ENCODE measurements around the gene UBE2Z. TPM values are rescaled to one million over a fixed set of nuclear protein-coding genes. Genes with fewer than 3 reads are reported as not detected.

The UBE2Z gene
- total and polyA plus RNA-seq, 2 of the 13 experiments (the other 11 are each of a cell fraction or from before 2014, with no cell fraction given) = 63.2 to 122 TPM

DNA sequence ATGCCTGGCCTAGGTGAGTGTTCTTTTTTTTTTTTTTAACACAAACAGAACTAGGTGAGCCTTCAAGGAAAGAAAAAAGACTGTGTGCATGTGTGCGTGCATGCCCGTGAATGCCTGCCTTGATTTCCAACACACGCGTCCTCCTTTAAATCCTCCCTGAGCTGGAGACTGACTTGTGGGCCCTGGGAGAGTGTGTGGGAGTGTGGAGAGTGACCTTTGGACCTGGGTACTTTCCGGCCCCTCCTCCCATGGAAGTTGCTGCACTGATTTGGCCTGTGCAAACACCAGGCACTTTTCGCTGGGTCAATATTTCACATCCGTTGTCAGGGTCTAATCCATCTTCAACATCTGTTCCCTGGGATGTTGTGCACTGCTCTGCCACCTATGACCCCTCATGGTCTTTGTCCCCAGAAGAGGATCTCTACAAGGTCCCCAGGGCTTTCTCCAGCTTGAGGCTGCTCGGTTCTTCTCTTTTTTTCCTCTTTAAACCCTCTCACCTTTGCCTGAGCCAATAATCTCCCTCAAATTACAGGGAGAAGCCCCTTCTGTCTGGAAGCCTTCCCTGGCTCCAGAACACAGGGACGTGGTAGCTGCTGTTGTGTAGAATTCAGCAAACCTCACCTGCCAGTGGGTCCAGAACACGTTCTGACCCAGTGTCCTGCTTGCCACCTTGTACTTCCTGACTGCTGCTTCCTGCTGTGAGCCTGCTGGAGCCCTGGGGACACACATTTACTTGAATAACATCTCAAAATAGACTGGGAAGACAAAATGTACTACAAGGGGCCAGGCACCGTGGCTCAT lies 36.5 kb upstream of the UBE2Z start (continued):
- TF ChIP-seq KDM5B (CRISPR knock-in tag; IDR thresholded peaks at IDR 0.05; ENCODE audit: borderline replicate concordance) = peak; percentile 80; the same call in 1 of the 2 replicates
- TF ChIP-seq TGIF2 (CRISPR knock-in tag; IDR thresholded peaks at IDR 0.05) = no peak
- peak; percentile 98 for TF ChIP-seq ZBTB3 (CRISPR knock-in tag; IDR thresholded peaks at IDR 0.05; ENCODE audit: borderline replicate concordance, low read depth)
- peak; percentile 100 for TF ChIP-seq HNF4A (CRISPR knock-in tag; IDR thresholded peaks at IDR 0.05)
- TF ChIP-seq HDAC6 (IDR thresholded peaks at IDR 0.05; ENCODE audit: low read depth, low read length) = no peak
- TF ChIP-seq DNMT1 (CRISPR knock-in tag; IDR thresholded peaks at IDR 0.05) = no peak
- TF ChIP-seq, protein P1, sequence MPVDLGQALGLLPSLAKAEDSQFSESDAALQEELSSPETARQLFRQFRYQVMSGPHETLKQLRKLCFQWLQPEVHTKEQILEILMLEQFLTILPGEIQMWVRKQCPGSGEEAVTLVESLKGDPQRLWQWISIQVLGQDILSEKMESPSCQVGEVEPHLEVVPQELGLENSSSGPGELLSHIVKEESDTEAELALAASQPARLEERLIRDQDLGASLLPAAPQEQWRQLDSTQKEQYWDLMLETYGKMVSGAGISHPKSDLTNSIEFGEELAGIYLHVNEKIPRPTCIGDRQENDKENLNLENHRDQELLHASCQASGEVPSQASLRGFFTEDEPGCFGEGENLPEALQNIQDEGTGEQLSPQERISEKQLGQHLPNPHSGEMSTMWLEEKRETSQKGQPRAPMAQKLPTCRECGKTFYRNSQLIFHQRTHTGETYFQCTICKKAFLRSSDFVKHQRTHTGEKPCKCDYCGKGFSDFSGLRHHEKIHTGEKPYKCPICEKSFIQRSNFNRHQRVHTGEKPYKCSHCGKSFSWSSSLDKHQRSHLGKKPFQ (CRISPR knock-in tag; IDR thresholded peaks at IDR 0.05; ENCODE audit: insufficient replicate concordance) = peak; percentile 52
- peak; percentile 97; the same call in 1 of the 2 replicates for TF ChIP-seq ZNF556 (CRISPR knock-in tag; IDR thresholded peaks at IDR 0.05; ENCODE audit: borderline replicate concordance)
- no peak; the same call in 1 of the 2 replicates for TF ChIP-seq ZNF619 (CRISPR knock-in tag; IDR thresholded peaks at IDR 0.05)
- TF ChIP-seq ZNF34 (CRISPR knock-in tag; IDR thresholded peaks at IDR 0.05; ENCODE audit: borderline replicate concordance) = no peak
- peak; percentile 87; the same call in 1 of the 2 replicates for TF ChIP-seq ZNF761 (CRISPR knock-in tag; conservative IDR thresholded peaks at IDR 0.05)
- peak; percentile 54; the same call in 1 of the 2 replicates for TF ChIP-seq SALL2 (CRISPR knock-in tag; IDR thresholded peaks at IDR 0.05)
- peak; percentile 88 for TF ChIP-seq ZNF546 (CRISPR knock-in tag; conservative IDR thresholded peaks at IDR 0.05)
- no peak for TF ChIP-seq CBX2 (IDR thresholded peaks at IDR 0.05; ENCODE audit: low read depth, low read length)
- TF ChIP-seq CBX2 (CRISPR knock-in tag; IDR thresholded peaks at IDR 0.05; ENCODE audit: low read depth) = peak; percentile 92; the same call in 1 of the 2 replicates
- no peak for TF ChIP-seq ZFP37 (CRISPR knock-in tag; IDR thresholded peaks at IDR 0.05; ENCODE audit: borderline replicate concordance)
- peak; percentile 84; the same call in 1 of the 2 replicates for TF ChIP-seq ELF4 (CRISPR knock-in tag; IDR thresholded peaks at IDR 0.05; ENCODE audit: borderline replicate concordance)
- TF ChIP-seq, protein P2, sequence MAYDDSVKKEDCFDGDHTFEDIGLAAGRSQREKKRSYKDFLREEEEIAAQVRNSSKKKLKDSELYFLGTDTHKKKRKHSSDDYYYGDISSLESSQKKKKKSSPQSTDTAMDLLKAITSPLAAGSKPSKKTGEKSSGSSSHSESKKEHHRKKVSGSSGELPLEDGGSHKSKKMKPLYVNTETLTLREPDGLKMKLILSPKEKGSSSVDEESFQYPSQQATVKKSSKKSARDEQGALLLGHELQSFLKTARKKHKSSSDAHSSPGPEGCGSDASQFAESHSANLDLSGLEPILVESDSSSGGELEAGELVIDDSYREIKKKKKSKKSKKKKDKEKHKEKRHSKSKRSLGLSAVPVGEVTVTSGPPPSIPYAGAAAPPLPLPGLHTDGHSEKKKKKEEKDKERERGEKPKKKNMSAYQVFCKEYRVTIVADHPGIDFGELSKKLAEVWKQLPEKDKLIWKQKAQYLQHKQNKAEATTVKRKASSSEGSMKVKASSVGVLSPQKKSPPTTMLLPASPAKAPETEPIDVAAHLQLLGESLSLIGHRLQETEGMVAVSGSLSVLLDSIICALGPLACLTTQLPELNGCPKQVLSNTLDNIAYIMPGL (CRISPR knock-in tag; IDR thresholded peaks at IDR 0.05; ENCODE audit: borderline replicate concordance in 1 of 2, low read depth in 1 of 2) = peak; percentile 79 to 86
- TF ChIP-seq HMGA1 (CRISPR knock-in tag; conservative IDR thresholded peaks at IDR 0.05) = no peak
- TF ChIP-seq SNAPC2 (CRISPR knock-in tag; IDR thresholded peaks at IDR 0.05) = peak; percentile 96
- peak; percentile 98 for TF ChIP-seq ZNF292 (CRISPR knock-in tag; IDR thresholded peaks at IDR 0.05; ENCODE audit: borderline replicate concordance, low read depth)
- TF ChIP-seq FOXK2 (IDR thresholded peaks at IDR 0.05) = peak; percentile 49; the same call in 1 of the 2 replicates
- TF ChIP-seq FLYWCH1 (CRISPR knock-in tag; IDR thresholded peaks at IDR 0.05) = no peak
- no peak for TF ChIP-seq HOXA7 (CRISPR knock-in tag; IDR thresholded peaks at IDR 0.05)
- no peak for TF ChIP-seq SETDB1 (CRISPR knock-in tag; IDR thresholded peaks at IDR 0.05; ENCODE audit: borderline replicate concordance)
- TF ChIP-seq NFRKB (IDR thresholded peaks at IDR 0.05) = no peak
- peak; percentile 67; the same call in 1 of the 2 replicates for TF ChIP-seq SP140L (CRISPR knock-in tag; IDR thresholded peaks at IDR 0.05; ENCODE audit: borderline replicate concordance)
- no peak for TF ChIP-seq JUNB (CRISPR knock-in tag; IDR thresholded peaks at IDR 0.05; ENCODE audit: borderline replicate concordance)

All from HepG2 (cell line).